GM23248 (cell line): ENCODE data around the gene HOXA1.

Experiments used
- EZH2 ChIP-seq: fragments of 200-600 bp; sonication (generic); IDR thresholded peaks from 2 replicates; pipeline ENCODE4 v1.6.1; 2018; ENCODE audit warnings: antibody characterized with exemption, mild to moderate bottlenecking; ENCODE audit not compliant: insufficient read depth, poor library complexity, severe bottlenecking
- EZH2phosphoT487 ChIP-seq: fragments of 200-600 bp; sonication (generic); IDR thresholded peaks from 2 replicates; pipeline ENCODE4 v1.6.1; 2018; ENCODE audit warnings: antibody characterized with exemption, moderate library complexity, mild to moderate bottlenecking, low read depth; ENCODE audit not compliant: insufficient read depth

GRCh38 chr7:27101957-27102580, 6.3 kb upstream of the HOXA1 start:
- TF ChIP-seq EZH2 (no peak), EZH2phosphoT487 (no peak)
